ENCODE results near the gene ZNF385B.

Gene ZNF385B

GRCh38 chr2:179857236-179857635 is 4.2 kb downstream of the ZNF385B start:
- Histone ChIP-seq H3K27ac (ENCODE audit: insufficient read depth, low read length, poor library complexity, severe bottlenecking) (no peak overlapping the region), H3K4me3 (ENCODE audit: insufficient read depth, low read depth, low read length, poor library complexity, severe bottlenecking) (no peak overlapping the region), H3K27me3 (replicated peaks; ENCODE audit: control insufficient read depth, insufficient read depth, low read length, poor library complexity, severe bottlenecking) (no peaks in the 10 kb centered on the region), H3K9me3 (ENCODE audit: control insufficient read depth, low read length) (no peaks in the 10 kb centered on the region), H3K36me3 (ENCODE audit: control insufficient read depth, insufficient read depth, low read length) (no peaks in the 10 kb centered on the region), H3K4me1 (ENCODE audit: control insufficient read depth, insufficient read depth, low read length, poor library complexity, severe bottlenecking) (peaks cover 5% of the 10 kb centered on the region)
- no peak for DNase-seq

GRCh38 chr2:179856205-179856604 is 5.2 kb downstream of the ZNF385B start:
- H3K27me3 ChIP-seq (replicated peaks; ENCODE audit: control insufficient read depth, insufficient read depth, low read length, poor library complexity, severe bottlenecking) = no peaks in the 10 kb centered on the region

GRCh38 chr2:179855673-179856072 is 5.7 kb downstream of the ZNF385B start:
- H3K27ac ChIP-seq (ENCODE audit: insufficient read depth, low read length, poor library complexity, severe bottlenecking) = no peak overlapping the region
- no peaks in the 10 kb centered on the region for H3K9me3 ChIP-seq (ENCODE audit: control insufficient read depth, low read length)
- H3K36me3 ChIP-seq (ENCODE audit: control insufficient read depth, insufficient read depth, low read length) = no peaks in the 10 kb centered on the region
- H3K4me3 ChIP-seq (ENCODE audit: insufficient read depth, low read depth, low read length, poor library complexity, severe bottlenecking) = no peak overlapping the region
- no peak for DNase-seq
- no peaks in the 10 kb centered on the region for H3K4me1 ChIP-seq (ENCODE audit: control insufficient read depth, insufficient read depth, low read length, poor library complexity, severe bottlenecking)
- H3K27me3 ChIP-seq (replicated peaks; ENCODE audit: control insufficient read depth, insufficient read depth, low read length, poor library complexity, severe bottlenecking) = no peaks in the 10 kb centered on the region

More at GRCh38 chr2:179856205-179856604, 5.2 kb downstream of the ZNF385B start:
- Histone ChIP-seq H3K4me3 (ENCODE audit: insufficient read depth, low read depth, low read length, poor library complexity, severe bottlenecking) (no peak overlapping the region), H3K36me3 (ENCODE audit: control insufficient read depth, insufficient read depth, low read length) (no peaks in the 10 kb centered on the region), H3K9me3 (ENCODE audit: control insufficient read depth, low read length) (no peaks in the 10 kb centered on the region), H3K27ac (ENCODE audit: insufficient read depth, low read length, poor library complexity, severe bottlenecking) (no peak overlapping the region), H3K4me1 (ENCODE audit: control insufficient read depth, insufficient read depth, low read length, poor library complexity, severe bottlenecking) (no peaks in the 10 kb centered on the region)
- DNase-seq = no peak

- no peak overlapping the region for H3K27ac ChIP-seq (ENCODE audit: insufficient read depth, low read length, poor library complexity, severe bottlenecking)
- no peak for DNase-seq
- H3K4me1 ChIP-seq (ENCODE audit: control insufficient read depth, insufficient read depth, low read length, poor library complexity, severe bottlenecking) = no peaks in the 10 kb centered on the region
- no peak overlapping the region for H3K4me3 ChIP-seq (ENCODE audit: insufficient read depth, low read depth, low read length, poor library complexity, severe bottlenecking)
- H3K27me3 ChIP-seq (replicated peaks; ENCODE audit: control insufficient read depth, insufficient read depth, low read length, poor library complexity, severe bottlenecking) = no peaks in the 10 kb centered on the region
- H3K9me3 ChIP-seq (ENCODE audit: control insufficient read depth, low read length) = no peaks in the 10 kb centered on the region
- H3K36me3 ChIP-seq (ENCODE audit: control insufficient read depth, insufficient read depth, low read length) = no peaks in the 10 kb centered on the region
Observed at GRCh38 chr2:179854891-179855290, 6.5 kb downstream of the ZNF385B start.

- no peaks in the 10 kb centered on the region for H3K27me3 ChIP-seq (replicated peaks; ENCODE audit: control insufficient read depth, insufficient read depth, low read length, poor library complexity, severe bottlenecking)
- H3K4me1 ChIP-seq (ENCODE audit: control insufficient read depth, insufficient read depth, low read length, poor library complexity, severe bottlenecking) = no peaks in the 10 kb centered on the region
- DNase-seq = no peak
- no peak overlapping the region for H3K4me3 ChIP-seq (ENCODE audit: insufficient read depth, low read depth, low read length, poor library complexity, severe bottlenecking)
- H3K27ac ChIP-seq (ENCODE audit: insufficient read depth, low read length, poor library complexity, severe bottlenecking) = no peak overlapping the region
- H3K9me3 ChIP-seq (ENCODE audit: control insufficient read depth, low read length) = no peaks in the 10 kb centered on the region
- H3K36me3 ChIP-seq (ENCODE audit: control insufficient read depth, insufficient read depth, low read length) = no peaks in the 10 kb centered on the region
Observed at GRCh38 chr2:179853108-179853507, 8.3 kb downstream of the ZNF385B start.

- no peaks in the 10 kb centered on the region for H3K9me3 ChIP-seq (ENCODE audit: control insufficient read depth, low read length)
- H3K27me3 ChIP-seq (replicated peaks; ENCODE audit: control insufficient read depth, insufficient read depth, low read length, poor library complexity, severe bottlenecking) = no peaks in the 10 kb centered on the region
- H3K27ac ChIP-seq (ENCODE audit: insufficient read depth, low read length, poor library complexity, severe bottlenecking) = no peak overlapping the region
- no peak overlapping the region for H3K4me3 ChIP-seq (ENCODE audit: insufficient read depth, low read depth, low read length, poor library complexity, severe bottlenecking)
- no peaks in the 10 kb centered on the region for H3K36me3 ChIP-seq (ENCODE audit: control insufficient read depth, insufficient read depth, low read length)
- H3K4me1 ChIP-seq (ENCODE audit: control insufficient read depth, insufficient read depth, low read length, poor library complexity, severe bottlenecking) = no peaks in the 10 kb centered on the region
- no peak for DNase-seq
Observed at GRCh38 chr2:179850188-179850587, 11.2 kb downstream of the ZNF385B start.

- H3K27me3 ChIP-seq (replicated peaks; ENCODE audit: control insufficient read depth, insufficient read depth, low read length, poor library complexity, severe bottlenecking) = no peaks in the 10 kb centered on the region
- no peaks in the 10 kb centered on the region for H3K4me1 ChIP-seq (ENCODE audit: control insufficient read depth, insufficient read depth, low read length, poor library complexity, severe bottlenecking)
- H3K4me3 ChIP-seq (ENCODE audit: insufficient read depth, low read depth, low read length, poor library complexity, severe bottlenecking) = no peak overlapping the region
- no peak overlapping the region for H3K27ac ChIP-seq (ENCODE audit: insufficient read depth, low read length, poor library complexity, severe bottlenecking)
- no peaks in the 10 kb centered on the region for H3K9me3 ChIP-seq (ENCODE audit: control insufficient read depth, low read length)
- H3K36me3 ChIP-seq (ENCODE audit: control insufficient read depth, insufficient read depth, low read length) = no peaks in the 10 kb centered on the region
- DNase-seq = no peak
Observed at GRCh38 chr2:179849719-179850118, 11.7 kb downstream of the ZNF385B start.

- H3K9me3 ChIP-seq (ENCODE audit: control insufficient read depth, low read length) = no peaks in the 10 kb centered on the region
- H3K4me3 ChIP-seq (ENCODE audit: insufficient read depth, low read depth, low read length, poor library complexity, severe bottlenecking) = no peak overlapping the region
- no peak for DNase-seq
- no peaks in the 10 kb centered on the region for H3K4me1 ChIP-seq (ENCODE audit: control insufficient read depth, insufficient read depth, low read length, poor library complexity, severe bottlenecking)
- H3K36me3 ChIP-seq (ENCODE audit: control insufficient read depth, insufficient read depth, low read length) = no peaks in the 10 kb centered on the region
- H3K27ac ChIP-seq (ENCODE audit: insufficient read depth, low read length, poor library complexity, severe bottlenecking) = no peak overlapping the region
- H3K27me3 ChIP-seq (replicated peaks; ENCODE audit: control insufficient read depth, insufficient read depth, low read length, poor library complexity, severe bottlenecking) = no peaks in the 10 kb centered on the region
Observed at GRCh38 chr2:179843541-179843940, 17.9 kb downstream of the ZNF385B start.

GRCh38 chr2:179842498-179843153 is 18.8 kb downstream of the ZNF385B start:
- H3K4me1 ChIP-seq (ENCODE audit: control insufficient read depth, insufficient read depth, low read length, poor library complexity, severe bottlenecking) = no peaks in the 10 kb centered on the region
- no peaks in the 10 kb centered on the region for H3K36me3 ChIP-seq (ENCODE audit: control insufficient read depth, insufficient read depth, low read length)
- H3K9me3 ChIP-seq (ENCODE audit: control insufficient read depth, low read length) = no peaks in the 10 kb centered on the region
- H3K27ac ChIP-seq (ENCODE audit: insufficient read depth, low read length, poor library complexity, severe bottlenecking) = no peak overlapping the region
- no peak overlapping the region for H3K4me3 ChIP-seq (ENCODE audit: insufficient read depth, low read depth, low read length, poor library complexity, severe bottlenecking)
- DNase-seq = no peak
- no peaks in the 10 kb centered on the region for H3K27me3 ChIP-seq (replicated peaks; ENCODE audit: control insufficient read depth, insufficient read depth, low read length, poor library complexity, severe bottlenecking)

GRCh38 chr2:179840840-179841239 is 20.6 kb downstream of the ZNF385B start:
- Histone ChIP-seq H3K4me3 (ENCODE audit: insufficient read depth, low read depth, low read length, poor library complexity, severe bottlenecking) (no peak overlapping the region), H3K9me3 (ENCODE audit: control insufficient read depth, low read length) (no peaks in the 10 kb centered on the region), H3K27ac (ENCODE audit: insufficient read depth, low read length, poor library complexity, severe bottlenecking) (no peak overlapping the region), H3K4me1 (ENCODE audit: control insufficient read depth, insufficient read depth, low read length, poor library complexity, severe bottlenecking) (no peaks in the 10 kb centered on the region), H3K27me3 (replicated peaks; ENCODE audit: control insufficient read depth, insufficient read depth, low read length, poor library complexity, severe bottlenecking) (no peaks in the 10 kb centered on the region), H3K36me3 (ENCODE audit: control insufficient read depth, insufficient read depth, low read length) (no peaks in the 10 kb centered on the region)
- DNase-seq = no peak

Measured in effector memory CD4-positive, alpha-beta T cell (primary cell).